OCI-LY7 (cell line): ENCODE results near the gene ACSL3.

ENCODE experiments used
- CTCF ChIP-seq: fragments of 200-600 bp; sonication (generic); conservative IDR thresholded peaks from 2 replicates; pipeline ENCODE4 v1.5.1; 2014; ENCODE audit warnings: mild to moderate bottlenecking, antibody characterized with exemption, low read length, moderate library complexity, mixed read lengths
- EZH2phosphoT487 ChIP-seq: fragments of 200-600 bp; sonication (generic); IDR thresholded peaks from 2 replicates; pipeline ENCODE4 v1.6.1; 2018; ENCODE audit warnings: low read depth, borderline replicate concordance, mild to moderate bottlenecking, mixed run types, antibody characterized with exemption, low read length, moderate library complexity, mixed read lengths

- no peak for TF ChIP-seq CTCF
- no peak for TF ChIP-seq EZH2phosphoT487
Observed at GRCh38 chr2:222864296-222864695, 3.5 kb downstream of the ACSL3 start.
